Activated CD8-positive, alpha-beta memory T cell treated with anti-CD3 and anti-CD28 coated beads for 4 hours (primary cell): ENCODE results near the gene COL27A1.
A peak's percentile ranks its signal among the peaks of the same experiment; 100 is the strongest.

Experiments used
- DNase-seq, 2 donors: peaks; one replicate each; pipeline ENCODE4 v3.0.0-alpha.2; 2020; ENCODE audit warnings: low read depth in 2 of 2

The COL27A1 gene

DNA sequence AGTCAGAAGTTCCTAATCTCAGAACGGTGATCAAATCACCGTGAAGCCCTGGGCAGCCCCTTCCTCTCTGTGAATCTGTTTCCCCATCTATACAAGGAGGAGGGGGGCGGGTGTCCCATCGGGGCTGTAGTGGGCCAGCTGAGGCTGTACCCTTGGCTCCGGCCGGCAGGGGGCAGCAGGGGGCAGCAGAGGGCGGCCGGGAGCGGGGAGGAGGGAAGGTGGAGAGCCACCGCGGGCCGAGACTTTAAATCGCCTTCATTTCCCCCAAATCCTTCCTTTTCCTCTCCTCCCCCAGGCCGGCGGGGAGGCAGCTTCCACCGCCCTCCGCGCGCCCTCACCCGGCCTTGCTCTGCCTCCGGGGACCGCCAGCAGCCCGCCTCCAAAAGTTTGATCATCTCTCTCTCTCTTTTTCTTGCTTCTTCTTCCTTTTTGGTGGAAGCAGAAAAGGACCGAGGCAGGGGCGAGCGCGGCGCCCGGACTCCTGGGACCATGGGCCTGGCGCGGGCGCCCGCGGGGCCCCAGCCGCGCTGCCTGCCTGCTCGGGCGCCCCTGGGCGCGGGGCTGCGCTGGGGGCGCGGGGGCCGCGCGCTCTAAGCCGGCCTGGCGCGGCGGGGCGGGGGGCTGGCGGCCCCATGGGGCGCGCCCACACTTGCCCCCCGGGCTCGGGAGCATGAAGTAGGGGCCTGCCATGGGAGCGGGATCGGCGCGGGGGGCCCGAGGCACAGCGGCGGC lies at the start of gene COL27A1:
Gene COL27A1 (plus strand): TSS at position 275 of the 732 bp plus-strand sequence. CDS start 414 bp downstream, at position 689.
- DNase-seq: peak; percentile 44 to 64

DNA sequence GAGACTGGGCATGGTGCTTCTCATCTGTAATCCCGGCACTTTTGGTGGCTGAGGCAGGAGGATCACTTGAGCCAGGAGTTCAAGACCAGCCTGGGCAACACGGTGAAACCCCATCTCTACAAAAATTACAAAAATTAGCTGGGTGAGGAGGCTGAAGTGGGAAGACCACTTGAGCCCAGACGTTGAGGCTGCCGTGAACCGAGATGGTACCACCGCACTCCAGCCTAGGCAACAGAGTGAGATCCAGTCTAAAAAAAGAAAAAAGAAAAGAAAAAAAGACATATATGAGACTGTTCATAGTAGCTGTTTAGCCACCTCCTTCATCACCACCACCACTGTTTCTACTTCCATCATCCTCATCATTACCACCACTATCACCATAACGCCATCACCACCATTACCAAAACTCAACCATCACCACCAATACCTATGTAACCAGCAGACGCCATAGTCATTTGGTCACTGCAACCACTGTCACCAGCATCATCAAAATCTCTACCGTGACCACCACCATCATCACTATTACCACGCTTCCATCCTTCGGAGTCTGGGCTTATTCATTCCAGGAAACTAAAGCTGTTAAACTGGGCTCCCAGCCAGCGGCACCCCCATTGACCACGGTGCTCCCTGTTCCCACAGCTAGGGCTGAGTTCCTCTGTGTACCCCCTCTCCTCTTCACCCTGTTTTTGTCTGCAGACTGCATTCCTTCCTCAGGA lies 47.9 kb upstream of the COL27A1 start:
- no peak for DNase-seq

GRCh38 chr9:114108016-114108833 lies 47.1 kb upstream of the COL27A1 start:
- DNase-seq: peak in 1 of 2 donors; percentile 6

- no peak for DNase-seq
These were observed 46.2 kb upstream of the COL27A1 start for GRCh38 chr9:114109124-114109523.

GRCh38 chr9:114110180-114110579 lies 45.2 kb upstream of the COL27A1 start:
- DNase-seq: no peak

DNA sequence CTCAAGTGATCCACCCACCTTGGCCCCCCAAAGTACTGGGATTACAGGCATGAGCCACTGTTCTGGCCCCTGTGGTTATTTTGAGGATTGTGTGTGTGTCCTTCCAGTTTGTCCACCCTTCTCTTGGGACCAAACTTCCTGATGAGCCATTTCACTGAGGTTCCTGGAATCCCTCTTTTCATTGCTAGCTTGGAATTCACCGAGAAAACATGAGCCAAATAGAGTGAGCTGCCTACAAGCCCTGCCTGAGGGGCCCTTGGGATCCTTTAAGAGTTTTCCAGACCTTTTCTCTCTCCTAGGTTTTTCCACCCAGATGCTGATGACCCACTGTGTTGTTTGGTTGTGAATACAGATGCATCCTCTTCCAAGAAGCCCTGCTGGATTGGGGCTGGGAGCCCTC lies 43.0 kb upstream of the COL27A1 start:
- no peak for DNase-seq

DNA sequence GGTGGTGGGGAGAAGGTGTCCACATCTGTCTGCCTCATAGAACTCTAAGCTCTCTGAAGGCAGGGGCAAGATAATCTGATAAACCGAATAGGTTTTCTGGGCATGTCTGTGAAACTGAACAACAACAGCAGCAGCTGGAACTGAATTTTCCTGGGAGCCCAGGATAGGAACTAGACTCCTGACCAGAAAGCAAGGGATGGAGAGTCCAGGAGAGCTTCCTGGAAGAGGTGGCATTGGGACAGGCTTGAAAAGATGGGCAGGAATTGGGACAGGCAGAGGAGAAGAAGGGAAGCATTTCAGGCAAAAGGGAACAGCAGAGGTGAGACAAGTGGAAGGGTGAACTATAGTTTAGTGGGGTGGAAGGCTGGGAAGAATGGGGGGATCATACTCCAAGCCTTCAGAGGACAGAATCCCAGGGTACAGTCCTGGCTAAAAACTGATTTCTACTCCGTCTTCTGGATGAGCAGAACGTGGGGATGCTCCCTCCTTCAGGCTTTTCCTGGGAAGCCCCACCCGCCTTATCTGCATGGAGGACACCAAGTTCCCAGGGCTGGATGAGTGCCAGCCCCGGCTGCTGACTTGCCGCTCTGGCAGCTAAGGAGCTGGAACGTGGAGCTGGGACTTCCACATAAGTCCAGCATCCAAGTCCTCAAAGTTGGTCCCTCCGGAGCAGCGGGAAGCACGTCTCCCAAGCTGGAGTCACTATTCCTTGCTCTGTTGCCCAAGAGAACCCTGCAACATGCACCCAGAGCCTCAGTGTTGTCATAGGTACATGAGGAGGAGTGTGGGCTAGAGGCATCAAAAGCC lies 42.4 kb upstream of the COL27A1 start:
- no peak for DNase-seq

DNA sequence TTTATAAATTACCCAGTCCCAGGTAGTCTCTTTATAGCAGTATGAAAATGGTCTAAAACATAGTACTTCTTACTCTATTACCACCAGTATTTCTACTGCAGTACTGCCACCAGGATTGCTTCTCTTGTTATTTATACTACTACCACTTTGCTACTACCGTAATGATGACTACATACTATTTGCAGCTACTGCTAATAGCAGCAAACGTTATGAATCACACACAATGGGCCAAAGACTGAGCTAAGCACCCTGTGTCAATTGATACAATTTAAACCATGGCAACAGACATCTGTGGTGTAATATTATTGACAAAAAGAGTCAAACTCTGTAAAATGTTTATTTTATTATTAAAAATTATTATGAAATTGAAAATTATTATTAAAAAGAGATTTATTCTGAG lies 41.0 kb upstream of the COL27A1 start:
- no peak for DNase-seq

DNA sequence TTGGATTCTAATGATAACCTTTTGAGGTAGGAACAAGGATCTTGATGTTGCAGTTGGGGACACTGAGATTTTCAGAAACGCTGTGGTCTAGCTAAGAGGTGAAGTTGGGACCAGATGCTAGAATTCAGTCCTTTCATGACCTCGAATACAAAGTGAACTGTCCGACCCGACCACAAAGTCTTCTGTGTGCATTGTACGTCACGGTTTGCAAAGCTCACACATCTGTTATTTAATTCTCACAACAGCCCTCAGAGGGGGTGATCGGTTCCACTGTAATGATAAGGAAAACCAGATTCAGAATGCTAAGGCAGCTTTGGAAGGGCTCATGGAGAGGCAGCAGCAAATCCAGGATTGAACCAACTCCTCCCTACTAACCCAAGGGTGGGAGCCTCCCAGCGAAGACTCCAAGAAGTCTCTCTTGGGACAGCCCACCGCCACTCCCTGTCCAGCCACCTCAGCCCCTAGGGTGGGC lies 39.6 kb upstream of the COL27A1 start:
- DNase-seq: no peak

DNA sequence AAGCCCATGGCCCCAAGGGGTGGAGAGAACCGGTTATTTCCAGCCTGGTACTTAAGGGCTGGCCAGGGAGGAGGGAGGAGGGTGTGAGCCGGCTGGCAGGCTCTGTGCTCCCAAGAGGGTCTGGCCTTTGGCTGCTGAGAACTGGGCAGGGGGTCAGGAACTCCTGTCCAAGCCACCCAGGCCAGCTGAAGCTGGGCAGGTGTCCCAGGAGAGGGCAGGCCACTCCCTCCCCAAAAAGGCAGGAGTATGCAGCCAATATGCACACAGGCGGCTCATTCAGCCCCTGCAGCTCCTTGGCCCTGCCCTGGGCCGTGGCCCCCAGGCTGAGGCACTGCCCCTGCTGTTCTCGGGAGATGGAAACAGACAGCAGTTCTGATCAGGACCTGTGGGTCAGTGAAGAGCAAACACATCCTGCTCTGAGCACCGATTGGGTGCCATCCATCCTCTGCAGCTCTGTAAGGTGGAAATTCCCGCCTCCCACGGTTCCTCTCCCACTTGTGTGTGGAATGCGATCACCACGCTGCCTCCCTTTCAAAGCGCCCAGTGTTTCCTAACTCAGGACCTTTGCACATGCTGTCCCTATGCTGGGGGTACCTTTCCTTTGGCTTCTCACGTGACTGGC lies 39.1 kb upstream of the COL27A1 start:
- DNase-seq: no peak

GRCh38 chr9:114117614-114117995 lies 37.7 kb upstream of the COL27A1 start:
- DNase-seq: no peak

DNA sequence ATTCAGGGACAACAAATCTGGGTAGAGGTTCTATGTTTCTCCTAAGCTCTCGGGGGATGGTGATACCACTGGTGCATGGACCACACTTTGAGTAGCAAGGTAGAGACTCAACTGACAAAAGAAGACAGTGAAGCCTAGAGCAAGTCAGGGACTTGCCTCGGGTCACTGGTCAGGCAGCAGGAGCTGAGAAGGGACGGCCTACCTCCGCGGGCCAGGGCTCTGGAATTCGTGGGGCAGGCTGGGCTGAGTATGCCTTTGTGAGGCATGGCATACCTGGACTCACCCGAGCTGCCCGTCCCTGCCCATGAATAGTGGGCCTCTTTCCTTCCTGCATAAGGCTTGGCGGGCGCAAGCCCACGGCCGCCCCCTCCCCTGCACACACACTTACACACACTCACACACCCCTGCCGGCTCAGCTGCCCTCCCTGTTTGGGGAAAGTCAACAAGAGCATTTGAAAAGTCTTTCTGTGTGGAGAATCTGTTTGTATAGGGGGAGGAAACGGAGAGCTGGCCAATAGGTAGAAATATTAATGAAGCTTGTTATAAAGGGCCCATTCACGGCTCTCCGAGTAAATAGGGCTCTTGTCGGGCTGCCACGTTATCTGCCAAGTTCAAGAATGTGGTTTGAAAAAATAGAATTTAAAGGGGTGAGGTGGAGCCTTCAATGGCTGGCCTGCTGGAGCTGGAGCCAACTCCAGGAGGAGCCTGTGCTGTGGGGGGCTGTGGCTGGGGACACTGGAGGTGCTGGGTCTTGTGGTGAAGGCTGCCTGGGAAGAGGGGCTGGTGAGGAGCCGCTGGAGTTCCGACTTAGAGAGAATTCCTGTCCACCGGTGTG lies 37.1 kb upstream of the COL27A1 start:
- DNase-seq: no peak

- DNase-seq: no peak
These were observed 35.8 kb upstream of the COL27A1 start for GRCh38 chr9:114119242-114120191.

DNA sequence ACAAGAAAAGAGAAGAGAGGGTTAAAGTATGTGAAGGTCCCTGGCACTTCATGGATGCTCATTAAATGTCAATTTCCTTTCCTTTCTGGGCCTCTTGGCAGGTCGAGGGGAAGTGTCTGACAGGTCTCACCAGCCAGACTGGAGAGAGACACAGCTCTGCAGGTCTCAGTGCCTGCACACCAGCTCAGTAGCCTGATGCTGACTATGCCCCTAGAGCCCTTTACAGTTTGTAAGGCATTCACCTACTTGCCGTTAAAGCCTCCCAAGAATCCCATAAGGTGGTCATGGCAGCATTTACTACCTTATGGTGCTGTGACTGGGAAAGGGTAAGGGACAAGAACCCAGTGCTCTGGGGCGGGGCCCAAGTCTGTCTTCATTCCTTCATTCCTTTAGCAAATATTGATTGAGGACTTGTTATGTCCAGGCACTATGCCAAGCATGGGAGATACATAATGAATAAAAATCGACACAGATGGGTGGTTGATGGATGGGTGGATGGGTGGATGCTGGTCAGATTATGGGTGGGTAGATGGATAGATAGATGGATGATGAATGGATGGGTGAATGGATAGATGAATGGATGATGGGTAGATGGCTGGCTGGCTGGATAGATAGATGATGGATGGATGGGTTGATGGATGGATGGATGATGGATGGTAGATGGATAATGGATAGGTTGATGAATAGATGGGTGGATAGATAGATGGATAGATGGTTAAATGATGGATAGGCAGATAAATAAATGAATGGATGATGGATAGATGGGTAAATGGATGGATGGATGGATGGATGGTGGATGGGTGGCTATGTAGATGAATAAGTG lies 34.9 kb upstream of the COL27A1 start:
- DNase-seq: no peak

GRCh38 chr9:114121227-114122135 lies 33.9 kb upstream of the COL27A1 start:
- no peak for DNase-seq

DNA sequence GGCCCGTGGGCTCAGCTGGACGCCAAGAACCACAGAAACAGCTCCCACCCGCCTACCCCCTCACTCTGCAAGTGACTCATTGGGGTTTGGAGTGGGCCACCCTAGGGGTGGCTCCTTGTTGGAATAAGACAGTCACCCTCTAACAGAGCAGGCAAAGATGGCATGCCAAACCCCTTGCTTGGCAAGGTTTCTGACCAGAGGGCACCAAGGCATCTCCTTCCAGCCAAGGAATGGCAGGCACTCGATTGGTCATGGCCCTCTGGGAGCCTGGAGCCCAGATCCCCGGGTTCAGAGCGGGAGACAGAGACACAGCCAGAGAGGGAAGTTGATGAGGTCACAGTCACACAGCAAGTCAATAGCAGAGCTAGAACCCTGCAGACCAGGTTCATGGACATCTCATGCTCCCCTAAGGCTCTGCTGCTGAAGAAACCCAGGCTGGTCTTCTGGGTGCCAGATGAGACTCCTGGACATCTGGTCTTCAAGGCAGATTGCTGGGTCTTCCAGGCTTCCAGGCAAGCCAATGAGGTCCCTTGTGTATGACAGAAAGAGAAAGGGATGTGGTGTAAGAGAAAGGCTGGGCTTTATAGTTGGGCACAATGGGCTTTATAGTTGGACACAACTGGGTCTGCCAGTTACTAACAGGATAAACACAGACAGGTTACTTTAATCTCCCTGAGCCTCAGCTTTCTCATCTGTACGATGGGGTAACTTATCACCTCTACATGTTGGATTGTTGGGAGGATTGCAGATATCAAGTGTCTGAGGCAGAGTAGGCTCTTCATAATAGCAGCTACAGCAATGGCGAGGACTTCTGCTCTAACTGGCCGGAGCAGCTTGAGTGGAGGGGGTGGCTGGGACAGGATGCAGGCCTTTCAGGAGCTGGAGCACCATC lies 33.0 kb upstream of the COL27A1 start:
- no peak for DNase-seq
